ENCODE measurements around the gene BPIFB6.

The BPIFB6 gene

DNA sequence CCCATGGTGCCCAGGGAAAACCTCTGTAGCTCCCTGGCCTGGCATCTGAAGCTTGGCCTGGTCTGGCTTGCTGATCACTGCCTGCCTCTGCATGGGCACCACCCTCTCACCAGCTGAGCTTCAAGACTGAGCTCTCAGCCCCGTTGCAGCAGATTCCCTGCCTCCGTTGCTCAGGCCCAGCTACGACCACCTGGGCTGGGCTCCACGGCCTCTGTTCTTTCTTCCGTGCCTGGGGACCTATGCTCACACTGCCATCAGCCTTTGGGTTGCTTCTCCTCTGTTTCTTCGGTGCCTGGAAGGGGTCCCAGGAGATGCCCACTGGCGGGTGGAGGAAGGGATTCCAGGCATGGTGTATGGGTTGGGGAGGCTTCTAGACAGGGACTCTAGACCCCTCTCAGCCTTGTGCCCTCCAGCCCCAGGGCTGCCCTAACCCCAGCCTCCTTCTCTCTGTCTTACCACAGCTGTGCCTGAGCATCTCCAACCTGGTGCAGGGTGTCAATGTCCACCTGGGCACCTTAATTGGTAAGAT is 14.8 kb upstream of the BPIFB6 start:
- no peak for DNase-seq (ENCODE audit: low read depth)

DNA sequence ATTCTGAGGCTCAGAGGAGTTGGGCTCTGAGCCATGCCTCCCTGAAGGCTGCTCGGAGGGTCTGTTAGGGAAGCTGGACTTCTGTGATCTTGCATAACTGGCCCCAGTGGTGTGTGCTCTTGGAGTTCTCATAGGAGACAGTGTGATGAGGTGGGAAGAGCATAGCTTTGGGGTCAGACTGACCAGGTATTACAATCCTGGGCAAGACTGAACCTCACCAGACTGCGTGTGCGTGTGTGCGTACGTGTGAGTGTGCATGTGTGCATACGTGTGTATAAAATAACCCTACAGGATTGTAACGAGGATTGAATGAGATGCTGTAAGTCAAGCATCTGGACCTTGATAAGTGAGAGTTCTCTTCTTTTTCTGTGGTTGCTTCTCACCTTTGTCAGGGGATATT is 13.9 kb upstream of the BPIFB6 start:
- DNase-seq (ENCODE audit: low read depth) = no peak

DNA sequence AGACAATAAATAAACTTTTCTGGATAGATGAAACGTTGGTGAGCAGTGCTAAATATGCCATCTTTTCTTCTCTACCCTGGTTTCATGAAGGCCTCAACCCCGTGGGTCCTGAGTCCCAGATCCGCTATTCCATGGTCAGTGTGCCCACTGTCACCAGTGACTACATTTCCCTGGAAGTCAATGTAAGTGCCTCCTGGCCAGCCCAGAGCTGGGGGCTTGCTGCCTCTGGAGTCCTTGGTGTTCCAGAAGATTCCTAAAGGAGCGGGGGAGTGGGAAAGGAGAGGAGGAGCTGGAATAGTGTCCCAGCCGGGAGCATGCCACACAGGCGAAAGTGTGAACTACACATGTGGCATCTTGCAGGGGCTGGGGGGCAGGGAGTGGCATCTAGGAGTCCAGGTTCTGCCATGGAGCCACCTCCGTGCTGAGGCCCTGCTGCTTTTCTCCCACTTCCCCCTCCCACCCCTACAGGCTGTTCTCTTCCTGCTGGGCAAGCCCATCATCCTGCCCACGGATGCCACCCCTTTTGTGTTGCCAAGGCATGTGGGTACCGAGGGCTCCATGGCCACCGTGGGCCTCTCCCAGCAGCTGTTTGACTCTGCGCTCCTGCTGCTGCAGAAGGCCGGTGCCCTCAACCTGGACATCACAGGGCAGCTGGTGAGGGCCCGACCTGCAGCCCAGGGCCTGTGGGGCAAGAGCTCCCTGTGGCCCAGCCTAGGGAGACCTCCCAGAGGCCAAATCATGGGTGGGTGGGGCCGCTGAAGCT is 13.1 kb upstream of the BPIFB6 start:
- no peak for DNase-seq (ENCODE audit: low read depth)

DNA sequence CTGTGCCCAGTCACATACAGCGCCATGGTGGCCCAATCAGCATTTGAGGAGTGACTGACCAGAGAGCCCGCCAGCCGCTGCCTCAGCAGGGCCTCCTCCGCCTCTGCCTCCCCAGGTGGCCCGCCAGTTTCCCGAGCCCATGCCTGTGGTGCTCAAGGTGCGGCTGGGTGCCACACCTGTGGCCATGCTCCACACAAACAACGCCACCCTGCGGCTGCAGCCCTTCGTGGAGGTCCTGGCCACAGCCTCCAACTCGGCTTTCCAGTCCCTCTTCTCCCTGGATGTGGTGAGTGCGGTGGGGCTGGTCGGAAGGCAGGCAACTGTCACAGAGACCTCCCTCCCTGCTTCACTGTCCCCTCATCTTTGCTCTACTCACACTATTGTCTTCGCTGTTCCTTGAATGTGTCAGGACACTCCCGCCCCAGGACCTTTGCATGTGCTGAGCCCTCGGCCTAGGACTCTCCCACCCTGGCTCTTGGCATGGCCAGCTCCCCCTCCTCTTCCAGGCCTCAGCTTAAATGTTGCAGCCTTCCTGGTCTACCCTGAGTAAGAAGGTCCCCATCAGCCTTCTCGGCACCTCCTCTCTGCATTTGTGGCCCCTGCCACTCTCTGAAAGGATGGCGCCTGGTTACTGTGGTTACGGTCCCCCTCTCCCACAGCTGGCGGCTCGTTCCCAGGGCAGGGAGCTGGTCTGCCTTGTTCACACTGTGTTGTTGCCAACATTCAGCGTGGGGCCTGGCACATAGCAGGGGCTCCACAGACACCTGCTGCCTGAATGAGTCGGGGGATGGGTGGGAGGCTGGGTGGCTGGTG is 11.8 kb upstream of the BPIFB6 start:
- DNase-seq (ENCODE audit: low read depth) = no peak

DNA sequence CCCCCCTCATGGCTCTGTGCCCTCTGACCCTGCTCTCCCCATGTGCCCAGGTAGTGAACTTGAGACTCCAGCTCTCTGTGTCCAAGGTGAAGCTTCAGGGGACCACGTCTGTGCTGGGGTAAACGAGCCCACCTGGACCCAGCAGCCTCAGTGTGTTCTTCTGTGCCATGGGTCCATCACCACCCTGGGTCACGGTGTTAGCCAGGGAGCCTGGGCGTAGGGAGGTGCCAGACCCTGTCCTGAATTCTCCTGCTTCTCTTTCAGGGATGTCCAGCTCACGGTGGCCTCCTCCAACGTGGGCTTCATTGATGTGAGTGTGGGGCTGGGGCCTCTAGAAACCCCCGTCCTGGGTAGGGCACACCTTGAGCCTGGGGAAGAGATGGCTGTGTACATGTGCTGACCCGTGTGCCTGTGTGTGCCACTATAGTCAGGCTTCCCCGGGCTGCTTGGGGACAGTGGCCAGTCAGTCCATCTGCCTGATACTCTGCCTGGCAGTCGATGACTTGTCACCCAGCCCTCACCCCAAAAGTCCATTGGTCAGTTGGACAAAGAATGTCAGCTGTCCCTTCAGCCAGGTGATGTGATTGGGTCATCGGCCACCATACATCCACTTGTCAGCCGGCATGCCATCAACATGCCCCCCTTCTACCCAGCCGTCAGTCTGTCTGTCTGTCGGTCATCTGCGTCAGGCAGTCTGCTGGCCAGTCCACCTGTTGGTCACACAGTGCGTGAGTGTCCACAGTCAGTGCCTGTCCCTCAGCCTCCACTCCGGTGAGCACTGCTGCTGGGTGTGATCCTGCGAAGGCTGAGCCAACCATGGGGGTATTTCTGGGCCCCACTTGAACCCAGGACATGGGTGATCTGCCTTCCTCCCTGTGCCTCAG is 10.9 kb upstream of the BPIFB6 start:
- DNase-seq (ENCODE audit: low read depth) = no peak

DNA sequence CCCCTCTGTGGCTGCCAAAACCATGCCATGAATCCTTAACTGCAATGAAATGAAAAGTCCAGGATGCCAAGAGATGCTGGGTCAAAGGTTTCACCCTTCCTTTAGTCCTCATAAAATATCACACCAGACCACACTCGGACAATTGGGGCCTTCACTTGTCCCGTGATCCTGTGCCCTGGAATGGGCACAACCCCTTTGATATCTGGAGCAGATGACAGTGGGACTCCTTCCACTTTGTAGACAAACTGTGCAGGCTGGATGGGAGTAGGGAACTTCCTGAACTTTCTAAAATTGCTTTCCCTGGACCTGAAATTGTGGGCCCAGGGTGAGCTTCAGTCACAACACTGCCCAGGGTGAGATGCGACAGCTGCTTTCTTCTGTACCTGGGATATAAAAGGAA is 9.6 kb upstream of the BPIFB6 start:
- no peak for DNase-seq (ENCODE audit: low read depth)

DNA sequence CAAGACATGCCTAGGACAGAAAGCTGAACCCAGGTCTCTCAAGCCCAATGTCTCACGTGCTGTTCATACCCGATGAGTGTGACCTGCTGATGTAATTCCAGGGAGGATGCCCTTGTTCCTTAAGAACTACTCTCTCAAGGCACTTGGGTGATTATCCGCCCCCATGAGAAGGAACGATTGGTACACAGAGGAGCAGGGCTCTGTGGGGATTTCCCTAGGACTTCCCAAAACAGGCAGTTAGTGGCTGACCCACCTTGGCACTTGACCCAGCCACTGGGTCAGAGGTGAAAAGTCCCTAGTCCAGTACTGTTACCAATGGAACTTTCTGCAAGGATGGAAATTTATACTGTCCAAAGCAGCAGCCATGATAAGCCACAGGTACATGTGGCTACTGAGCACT is 9.2 kb upstream of the BPIFB6 start:
- DNase-seq (ENCODE audit: low read depth) = no peak

DNA sequence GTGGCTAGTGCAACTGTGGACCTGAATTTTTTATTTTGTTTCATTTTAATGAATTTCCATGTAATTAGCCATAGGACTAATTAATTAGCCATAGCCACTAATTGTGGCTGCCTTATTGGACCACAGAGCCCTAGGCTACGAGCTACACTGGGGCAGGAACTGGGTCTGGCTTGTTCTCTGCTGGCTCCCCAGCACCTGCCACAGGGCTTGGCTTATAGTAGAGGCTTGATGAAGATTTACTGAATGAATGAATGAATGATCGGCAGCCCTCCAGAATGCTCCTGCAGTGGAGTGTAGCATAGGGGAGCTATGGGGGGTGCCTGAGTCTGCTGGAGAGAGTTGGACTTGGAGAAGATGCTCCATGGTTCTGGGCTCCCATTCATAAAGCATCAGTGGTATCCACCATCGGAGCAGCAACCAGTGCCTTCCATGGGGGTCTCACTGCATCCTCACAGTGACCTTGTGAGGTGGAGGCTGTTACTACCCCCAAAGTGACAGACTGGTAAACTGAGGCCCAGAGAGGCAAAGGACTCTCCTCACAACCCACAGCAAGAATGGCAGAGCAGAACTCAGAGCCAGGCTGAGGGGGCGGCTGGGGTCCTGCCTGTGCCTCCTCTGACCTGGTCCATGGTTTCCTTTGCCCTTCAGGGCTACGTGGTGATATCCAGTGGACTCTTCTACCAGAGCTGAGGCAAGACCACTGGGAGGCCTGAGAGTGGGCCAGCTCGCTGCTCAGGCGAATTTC is 8.6 kb upstream of the BPIFB6 start:
- DNase-seq (ENCODE audit: low read depth) = no peak

DNA sequence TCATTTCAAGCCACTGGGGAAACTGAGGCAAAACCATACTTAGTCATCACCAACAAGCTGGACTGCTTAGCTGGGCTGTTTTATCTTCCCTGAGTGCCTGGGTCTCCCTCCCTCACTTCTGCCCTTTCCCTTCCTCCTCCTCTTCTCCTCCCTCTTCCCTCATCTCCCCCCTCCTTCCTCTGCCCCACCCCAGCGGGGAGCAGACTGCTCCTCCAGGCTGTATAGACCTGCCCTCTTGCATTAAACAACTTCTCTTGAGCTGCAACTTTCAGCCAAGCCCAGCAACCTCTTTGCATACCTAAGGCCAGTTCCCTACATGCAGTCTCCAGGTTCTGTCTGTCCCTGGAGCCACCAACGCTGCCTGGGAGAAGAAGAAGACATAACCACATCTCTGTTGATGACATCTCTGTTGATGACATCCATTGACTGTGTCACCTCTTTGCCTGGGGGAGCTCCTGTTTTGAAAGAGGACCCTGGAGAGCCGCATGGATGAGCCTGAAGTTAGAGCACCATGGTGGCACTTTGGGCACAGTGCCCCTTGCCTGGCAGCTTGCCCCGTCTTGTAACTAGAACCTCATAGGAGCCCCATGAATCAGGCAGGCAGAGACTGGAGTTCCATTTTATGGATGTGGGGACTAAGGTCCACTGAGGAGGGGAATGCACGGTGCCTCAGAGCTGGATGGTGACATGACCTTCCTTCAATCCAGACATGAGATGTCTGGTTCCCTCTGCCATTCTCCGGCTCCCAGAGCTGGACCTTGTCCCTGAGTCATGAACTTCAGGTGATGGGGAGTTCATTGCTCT is 7.8 kb upstream of the BPIFB6 start:
- DNase-seq (ENCODE audit: low read depth) = no peak

DNA sequence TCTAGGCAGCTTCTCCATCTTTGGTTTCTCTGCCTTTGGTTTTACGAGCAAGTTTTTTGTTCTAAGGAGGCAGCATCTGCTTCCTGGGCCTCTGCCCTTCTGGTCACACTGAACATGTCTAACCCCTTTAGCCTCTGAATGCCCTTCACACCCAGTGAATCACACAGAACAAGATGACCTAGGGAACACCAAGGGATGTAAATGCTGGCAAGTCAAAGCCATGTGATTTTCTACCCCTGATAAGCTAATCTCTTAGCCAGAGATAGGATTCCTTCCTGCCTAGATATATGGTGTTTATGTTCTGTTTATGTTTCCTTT is 7.2 kb upstream of the BPIFB6 start:
- DNase-seq (ENCODE audit: low read depth) = no peak

DNA sequence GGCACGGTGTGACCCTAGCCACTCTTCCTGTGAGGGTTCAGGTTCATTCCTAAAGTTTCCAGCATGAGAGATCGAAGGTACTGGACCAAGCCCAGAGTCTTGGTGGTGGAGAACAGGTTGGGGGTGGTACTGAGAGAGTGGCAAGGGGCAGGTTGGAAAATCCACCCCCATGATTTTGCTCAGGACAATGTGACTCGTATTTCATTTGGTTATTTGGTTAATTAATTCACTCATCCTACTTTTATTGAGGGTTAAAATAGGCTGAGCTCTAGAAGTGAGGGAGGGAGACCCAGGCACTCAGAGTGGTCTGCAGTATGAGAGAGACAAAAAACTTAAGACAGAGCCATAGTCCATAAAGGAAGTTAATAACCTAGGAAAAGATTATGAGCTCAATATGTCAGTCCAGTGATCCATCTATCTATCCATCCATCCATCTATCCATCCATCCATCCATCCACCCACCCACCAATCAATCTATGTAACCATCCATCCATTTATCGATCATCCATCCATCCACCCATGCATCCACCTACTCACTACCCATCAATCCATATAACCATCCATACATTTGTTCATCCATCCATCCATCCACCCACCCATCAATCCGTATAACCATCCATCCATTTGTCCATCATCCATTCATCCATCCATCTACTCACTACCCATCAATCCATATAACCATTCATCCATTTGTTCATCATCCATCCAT is 6.7 kb upstream of the BPIFB6 start:
- no peak for DNase-seq (ENCODE audit: low read depth)

DNA sequence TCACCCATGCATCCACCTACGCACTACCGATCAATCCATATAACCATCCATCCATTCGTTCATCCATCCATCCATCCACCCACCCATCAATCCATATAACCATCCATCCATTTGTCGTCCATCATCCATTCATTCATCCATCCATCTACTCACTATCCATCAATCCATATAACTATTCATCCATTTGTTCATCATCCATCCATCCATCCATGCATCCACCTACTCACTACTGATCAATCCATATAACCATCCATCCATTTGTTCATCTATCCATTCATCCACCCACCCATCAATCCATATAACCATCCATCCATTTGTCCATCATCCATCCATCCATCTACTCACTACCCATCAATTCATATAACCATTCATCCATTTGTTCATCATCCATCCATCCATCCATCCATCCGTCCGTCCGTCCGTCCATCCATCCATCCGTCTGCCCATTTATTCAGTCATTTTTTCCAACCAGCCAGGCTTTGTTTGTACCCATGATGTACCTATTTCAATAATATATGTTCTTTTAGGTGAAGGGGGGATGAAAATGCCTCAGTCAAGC is 6.1 kb upstream of the BPIFB6 start:
- no peak for DNase-seq (ENCODE audit: low read depth)

DNA sequence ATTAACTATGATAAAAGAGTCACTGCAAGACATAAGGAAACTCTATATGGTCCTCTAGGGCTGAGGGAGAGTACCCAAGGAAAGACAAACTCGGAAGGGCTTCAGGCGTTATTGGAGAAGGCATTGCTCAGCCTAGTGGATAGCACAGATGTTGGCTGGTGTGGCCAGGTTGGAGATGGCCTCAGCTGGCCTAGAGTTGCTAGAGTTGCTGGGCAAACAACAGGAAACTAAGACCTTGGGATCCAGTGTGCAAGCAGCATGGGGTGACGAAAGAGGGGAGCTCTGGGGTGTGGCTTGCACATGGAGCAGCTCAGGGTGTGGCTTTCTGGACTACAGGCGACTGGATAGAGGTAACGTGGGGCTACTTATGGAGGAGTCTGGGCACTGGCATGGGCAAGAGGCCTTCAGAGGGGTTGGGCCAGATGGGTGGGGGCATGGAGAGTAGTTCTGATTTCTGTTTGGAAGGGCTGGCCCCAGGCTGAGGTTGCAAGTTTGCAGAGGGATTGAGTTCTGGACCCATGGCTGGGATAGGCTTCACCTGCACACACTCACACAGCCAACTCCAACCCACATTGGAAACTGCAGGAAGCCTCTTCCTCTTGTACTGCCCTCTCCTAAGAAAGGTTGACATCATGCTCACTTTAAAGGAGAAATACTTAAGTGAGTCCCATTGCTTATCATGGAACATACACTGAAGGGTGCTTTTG is 5.2 kb upstream of the BPIFB6 start:
- DNase-seq (ENCODE audit: low read depth) = no peak

DNA sequence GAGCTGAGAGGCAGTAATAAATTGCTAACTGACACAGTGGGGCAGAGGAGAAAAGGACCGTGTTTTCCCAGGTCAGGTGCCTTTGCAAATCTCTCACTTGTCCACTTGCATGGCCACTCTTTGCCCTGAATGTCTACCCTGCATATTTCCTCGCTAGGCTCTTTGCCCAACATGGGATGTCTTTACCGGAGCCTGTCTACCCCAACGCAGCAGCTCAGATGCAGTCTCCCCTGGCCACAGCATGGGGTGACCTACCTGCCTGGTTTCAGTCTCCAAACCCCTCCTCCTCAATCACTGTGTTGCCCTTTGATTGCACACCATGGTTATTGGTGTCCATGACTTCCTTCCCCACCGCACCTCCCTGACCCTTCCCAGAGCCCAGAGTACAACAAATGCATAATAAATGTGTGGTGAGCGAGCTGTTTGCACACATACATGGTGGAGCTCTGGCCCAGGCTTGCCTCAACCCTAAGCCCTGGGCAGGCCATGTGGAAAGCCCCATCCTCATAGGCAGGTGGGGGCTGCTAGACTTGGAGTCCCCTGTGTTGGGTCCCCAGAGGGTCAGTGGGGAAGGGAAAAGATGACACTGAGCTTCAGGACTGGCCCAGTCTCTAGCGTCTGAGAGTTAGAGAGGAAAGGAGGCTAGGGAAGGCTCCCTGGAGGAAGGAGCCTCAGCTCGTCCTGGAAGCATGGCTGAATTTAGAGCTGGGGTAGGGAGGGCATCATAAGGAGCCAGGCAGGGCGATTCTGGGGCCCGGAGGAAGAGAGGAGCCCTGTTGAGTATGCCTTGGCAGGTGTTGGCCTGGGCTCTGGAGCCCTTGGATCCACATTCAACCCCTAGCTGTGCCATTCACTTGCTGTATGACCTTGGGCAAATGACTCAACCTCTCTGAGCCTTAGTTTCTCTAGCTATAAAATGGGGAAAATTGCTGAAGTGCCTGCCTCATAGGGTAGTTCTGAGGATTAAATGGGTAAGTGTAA is 4.4 kb upstream of the BPIFB6 start:
- no peak for DNase-seq (ENCODE audit: low read depth)

DNA sequence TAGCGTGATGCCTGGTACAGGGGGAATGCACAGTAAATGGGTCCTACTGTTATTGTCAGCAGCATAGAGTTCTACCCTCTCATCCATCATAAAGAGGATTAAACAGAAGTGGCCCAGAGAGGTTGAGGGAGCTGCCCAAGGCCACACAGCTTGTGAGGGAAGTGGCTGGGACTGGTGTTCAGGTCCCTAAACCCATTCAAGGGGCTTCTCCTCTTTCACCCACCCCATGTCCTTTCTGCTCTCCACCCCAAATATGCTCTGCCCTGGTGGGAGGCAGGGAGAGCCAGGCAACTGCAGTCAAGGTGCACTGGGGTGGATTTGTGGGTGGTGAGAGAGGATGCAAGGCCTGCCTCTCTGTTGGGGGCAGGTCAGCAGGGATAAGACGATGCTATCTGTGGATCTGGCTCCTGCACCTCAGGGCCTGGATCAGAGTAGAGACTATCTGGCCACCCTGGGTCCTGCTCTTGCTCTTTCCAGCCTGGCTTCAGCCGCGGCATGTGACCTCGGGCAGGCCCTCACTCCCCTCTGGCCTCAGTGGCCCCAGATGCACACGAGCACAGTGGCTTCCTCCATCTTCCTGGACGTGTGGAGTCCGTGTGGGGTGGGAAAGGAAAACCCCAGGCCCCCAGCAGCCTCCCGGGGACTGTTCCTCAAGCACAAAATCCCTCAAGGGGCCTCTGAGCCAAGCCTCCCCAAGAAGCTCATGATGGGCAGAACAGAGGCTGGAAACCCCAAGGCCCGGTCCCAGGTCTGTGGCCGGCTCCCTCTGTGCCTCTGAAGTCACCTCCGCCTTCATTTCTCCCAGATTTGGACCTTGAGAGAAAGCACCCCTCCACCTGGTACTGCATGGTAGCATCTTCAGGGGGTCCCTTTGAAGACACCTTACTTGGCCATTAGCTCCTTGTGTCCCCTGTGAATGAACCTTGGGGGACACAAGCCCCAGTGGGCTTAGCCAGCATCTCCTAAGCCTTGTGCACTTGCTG is 3.4 kb upstream of the BPIFB6 start:
- DNase-seq (ENCODE audit: low read depth) = no peak

DNA sequence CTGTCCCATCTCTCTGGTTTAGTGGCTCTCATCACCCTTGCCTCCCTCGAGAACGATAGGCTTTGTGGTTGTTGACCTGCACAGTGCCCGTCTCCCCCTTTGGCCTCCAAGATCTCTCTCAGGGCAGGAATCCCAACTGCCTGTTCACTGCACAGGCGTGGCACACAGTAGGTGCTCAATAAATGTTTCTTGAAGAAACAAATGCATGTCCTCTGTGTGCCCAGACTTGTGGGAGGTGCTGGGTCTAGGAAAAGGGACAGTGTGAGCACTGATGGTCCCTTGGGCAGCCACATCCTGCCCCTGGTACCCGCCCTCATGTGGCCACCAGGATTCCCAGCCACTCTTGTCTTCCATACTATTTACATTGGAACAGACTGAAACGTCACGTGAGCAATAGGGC is 2.6 kb upstream of the BPIFB6 start:
- no peak for DNase-seq (ENCODE audit: low read depth)

DNA sequence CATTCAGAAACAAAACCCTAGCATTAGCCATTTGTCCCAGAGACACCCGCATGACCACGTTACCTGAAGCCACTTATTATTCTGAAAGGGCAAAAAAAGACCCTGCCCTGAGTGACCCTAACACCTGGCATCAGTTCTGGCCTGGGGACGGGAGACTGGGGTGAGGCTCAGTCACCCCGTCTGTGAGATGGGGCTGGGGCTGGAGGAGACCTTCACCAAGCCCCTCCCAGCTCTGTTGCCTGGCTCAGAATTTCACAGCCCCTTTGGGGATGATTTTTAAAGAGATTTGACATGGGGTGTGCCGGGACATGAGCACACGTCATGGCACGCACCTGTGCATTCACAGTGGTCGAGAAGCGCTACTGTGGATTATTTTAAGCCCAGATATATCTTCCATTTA is 1.4 kb upstream of the BPIFB6 start:
- DNase-seq (ENCODE audit: low read depth) = no peak
